Pancreas (tissue), 10 donors: ENCODE results near the gene ENO4. TPM values are rescaled to one million over a fixed set of nuclear protein-coding genes. Genes with fewer than 3 reads are reported as not detected.

Experiments
- ATAC-seq, 4 donors: fragments of 200-7000 bp; cut with Tn5 transposase; one replicate each; pipeline versions ENCODE4 v1.8.0 to v1.9.1; 2020; ENCODE audit warnings: mild to moderate bottlenecking in 4 of 4, moderate library complexity in 4 of 4
- DNase-seq, 6 donors: peaks; one replicate each; pipeline ENCODE4 v3.0.0-alpha.2; 2020
- FAIRE-seq: peaks from 2 replicates; lab custom pipeline; 2012; peaks lifted over from hg19 to GRCh38; lab: Jason Lieb, UNC
- H3K27ac ChIP-seq, 4 donors: fragments of 200-600 bp; sonication (generic); 1 replicate in 3 of 4; 2 replicates in 1 of 4; pipeline versions ENCODE4 v1.5.0 to v1.8.0; 2020
- H3K27me3 ChIP-seq, 4 donors: fragments of 200-600 bp; one replicate each; pipeline ENCODE4 v1.8.0; 2021
- H3K36me3 ChIP-seq, 3 donors: fragments of 200-600 bp; sonication (generic) in 1 of 3; one replicate each; pipeline versions ENCODE4 v1.5.0 to v1.8.0; 2020 to 2021
- H3K4me1 ChIP-seq, 3 donors: fragments of 200-600 bp; one replicate each; pipeline ENCODE4 v1.8.0; 2021
- H3K4me3 ChIP-seq, 4 donors: fragments of 200-600 bp; sonication (generic) in 2 of 4; one replicate each; pipeline versions ENCODE4 v1.5.0 to v1.8.0; 2020 to 2021
- H3K9me3 ChIP-seq, 4 donors: fragments of 200-600 bp; one replicate each; pipeline ENCODE4 v1.8.0; 2021
- CTCF ChIP-seq, 4 donors: fragments of 200-600 bp; sonication (generic) in 3 of 4; IDR thresholded peaks; one replicate each; pipeline versions ENCODE4 v1.5.0 to v1.8.0; 2021; ENCODE audit warnings: antibody characterized with exemption in 4 of 4
- WGBS, 2 donors: extraction: QIAGEN DNeasy Blood & Tissue Kit; methylation state at CpG; one replicate each; pipeline ENCODE4 v1.1.7; 2013; 5-methylcytosine and 5-hydroxymethylcytosine counted together
- intact Hi-C, 3 donors: fragments of 100-400 bp; cut with DNase I; formaldehyde crosslinking; loops; one replicate each; pipeline versions ENCODE4 v1.11.1 to v1.14.2; 2022
- polyA plus RNA-seq, 2 donors: library from polyadenylated mRNA; stranded (reverse); fragments of 200-250 nt; gene quantifications; one replicate each; pipeline ENCODE4 v1.2.3, GENCODE V29; 2013
- total RNA-seq, 6 donors: library from RNA; stranded (reverse); fragmentation: NEBNext Ultra II Directional in 4 of 6; extraction: Animal tissue kit (Norgen Biotek cat#: 25700) in 4 of 6; gene quantifications; one replicate each; pipeline versions ENCODE4 v1.2.1 to v1.2.4, GENCODE V29; 2021 to 2023
- donor health status: healthy with polysubstance abuse.
- donor health status: DM: no; HTN: no; CAD: no; lungs with moderate emphysema.
- donor health status: DM: no; HTN: no; CAD: no.
- donor health status: control.
- donor health status: control.
- donor health status: Bipolar disorder and iron deficiency.
- donor health status: DM: yes; HTN: yes; CAD: no.
- donor health status: DM: no; HTN: no; CAD: no.
- donor health status: DM: no; HTN: no; CAD: no.
- donor health status: DM: yes; HTN: yes; CAD: no.

The ENO4 gene
- total and polyA plus RNA-seq, 8 donors, result 0.15 to 0.71 (median 0.23) TPM

- no peak for TF ChIP-seq CTCF (IDR thresholded peaks at IDR 0.05)
- Histone ChIP-seq H3K9me3 (no peaks in the 10 kb centered on the region), H3K4me3 (no peak overlapping the region), H3K27ac (no peak overlapping the region), H3K27me3 (no peaks in the 10 kb centered on the region), H3K4me1 (no peaks in the 10 kb centered on the region), H3K36me3 (no peaks in the 10 kb centered on the region)
- WGBS, 2 donors, result 79 to 83% methylated on average over 19 of the region's 19 CpGs
- DNase-seq (no peak), FAIRE-seq (no peak), ATAC-seq (no peak)
- intact Hi-C loops, result loop anchor here in 2 of 3 donors (5.0 kb wide), 2 partner anchors 364 to 369 kb away; no protein-coding TSS in a partner anchor
These were observed 46.4 kb upstream of the ENO4 start for GRCh38 chr10:116802876-116803275.

GRCh38 chr10:116803451-116804249, 45.6 kb upstream of the ENO4 start:
- DNase-seq (no peak), ATAC-seq (no peak)
- TF ChIP-seq CTCF (IDR thresholded peaks at IDR 0.05), result no peak

GRCh38 chr10:116808706-116809105, 40.6 kb upstream of the ENO4 start:
- FAIRE-seq (no peak), ATAC-seq (no peak), DNase-seq (no peak)
- H3K36me3 ChIP-seq, result no peaks in the 10 kb centered on the region
- WGBS, 2 donors, result 79 to 84% methylated on average over 13 of the region's 13 CpGs
- TF ChIP-seq CTCF (IDR thresholded peaks at IDR 0.05), result no peak
- intact Hi-C loops, result no loop called here
- H3K4me3 ChIP-seq, result no peak overlapping the region
- H3K27ac ChIP-seq, result no peak overlapping the region
- H3K27me3 ChIP-seq, result peaks cover 0 to 4% (median 0%) of the 10 kb centered on the region in 4 donors
- H3K9me3 ChIP-seq, result no peaks in the 10 kb centered on the region
- no peaks in the 10 kb centered on the region for H3K4me1 ChIP-seq

More at GRCh38 chr10:116803451-116804249, 45.6 kb upstream of the ENO4 start:
- intact Hi-C loops, result loop anchor here in 2 of 3 donors (5.0 kb wide), 2 partner anchors 364 to 369 kb away; no protein-coding TSS in a partner anchor
- WGBS, 2 donors, result 71 to 76% methylated on average over 22 of the region's 22 CpGs
- FAIRE-seq, result no peak
- Histone ChIP-seq H3K27me3 (peaks cover 0 to 4% (median 0%) of the 10 kb centered on the region in 4 donors), H3K9me3 (no peaks in the 10 kb centered on the region), H3K4me3 (no peak overlapping the region), H3K27ac (no peak overlapping the region), H3K4me1 (no peaks in the 10 kb centered on the region), H3K36me3 (no peaks in the 10 kb centered on the region)

- Histone ChIP-seq H3K4me3 (peak overlapping the region in 1 of 4 donors; percentile 6), H3K36me3 (no peaks in the 10 kb centered on the region), H3K9me3 (no peaks in the 10 kb centered on the region), H3K27ac (no peak overlapping the region), H3K4me1 (no peaks in the 10 kb centered on the region), H3K27me3 (peaks cover 0 to 4% (median 0%) of the 10 kb centered on the region in 4 donors)
- peak; percentile 68 to 91 (median 74) for ATAC-seq
- peak; percentile 12 to 78 (median 57) for DNase-seq
- no peak for FAIRE-seq
- intact Hi-C loops, result no loop called here
- peak in 2 of 4 donors; percentile 31 to 38 for TF ChIP-seq CTCF (IDR thresholded peaks at IDR 0.05)
- WGBS, 2 donors, result 36 to 44% methylated on average over 20 of the region's 20 CpGs
These were observed 39.7 kb upstream of the ENO4 start for GRCh38 chr10:116809483-116810119.
